Breast epithelium (tissue), 3 donors: Measurements from ENCODE around the gene USF1.

Source experiments
- CTCF ChIP-seq, 3 donors: fragments of 450-650 bp; IDR thresholded peaks; one replicate each; pipeline ENCODE4 v1.5.1; 2016 to 2017; ENCODE audit warnings: antibody characterized with exemption in 3 of 3, mild to moderate bottlenecking in 3 of 3, moderate library complexity in 3 of 3
- POLR2A ChIP-seq: fragments of 450-650 bp; IDR thresholded peaks from one replicate; pipeline ENCODE4 v1.6.1; 2016; ENCODE audit warnings: antibody characterized with exemption, mild to moderate bottlenecking, moderate library complexity
- POLR2AphosphoS5 ChIP-seq, 3 donors: sonication (generic); formaldehyde crosslinking; IDR thresholded peaks; one replicate each; pipeline ENCODE4 v1.6.1; 2017; ENCODE audit warnings: antibody characterized with exemption in 3 of 3

- no peak for TF ChIP-seq CTCF (IDR thresholded peaks at IDR 0.05)
- no peak for TF ChIP-seq POLR2AphosphoS5 (IDR thresholded peaks at IDR 0.05)
- TF ChIP-seq POLR2A, result no peak
Observed at GRCh38 chr1:161001525-161001924, 44.3 kb downstream of the USF1 start.
